Effector memory CD8-positive, alpha-beta T cell (primary cell): Measurements from ENCODE around the gene KRTCAP2.

Experiments
- ATAC-seq: fragments of 150-1000 bp; cut with Tn5 transposase; replicated peaks from 2 replicates; pipeline ENCODE4 v1.10.0; 2021; ENCODE audit warnings: mild to moderate bottlenecking, moderate library complexity
- DNase-seq, 3 experiments: peaks; one replicate each; pipeline ENCODE4 v3.0.0; 2021
- H3K27ac Mint-ChIP-seq, 2 donors: one replicate each; pipeline ENCODE4 v1.8.0; 2022; ENCODE audit warnings: mild to moderate bottlenecking in 2 of 2, mixed read lengths in 2 of 2, moderate library complexity in 2 of 2
- H3K27me3 Mint-ChIP-seq, 2 donors: one replicate each; pipeline ENCODE4 v1.8.0; 2022; ENCODE audit warnings: mixed read lengths in 2 of 2
- H3K36me3 Mint-ChIP-seq: one replicate; pipeline ENCODE4 v1.8.0; 2022; ENCODE audit warnings: mild to moderate bottlenecking, moderate library complexity, mixed read lengths; ENCODE audit not compliant: insufficient read depth
- H3K4me1 Mint-ChIP-seq, 2 donors: one replicate each; pipeline ENCODE4 v1.8.0; 2022; ENCODE audit warnings: low read depth in 2 of 2, mixed read lengths in 2 of 2
- H3K4me3 Mint-ChIP-seq, 2 donors: one replicate each; pipeline ENCODE4 v1.8.0; 2022; ENCODE audit warnings: mild to moderate bottlenecking in 2 of 2, mixed read lengths in 2 of 2, moderate library complexity in 2 of 2
- H3K9me3 Mint-ChIP-seq, 2 donors: one replicate each; pipeline ENCODE4 v1.8.0; 2022; ENCODE audit warnings: mixed read lengths in 2 of 2

KRTCAP2 gene

GRCh38 chr1:155184835-155185782 lies 12.0 kb upstream of the KRTCAP2 start:
- no peaks in the 10 kb centered on the region for H3K9me3 Mint-ChIP-seq
- H3K4me3 Mint-ChIP-seq = no peak overlapping the region
- H3K36me3 Mint-ChIP-seq = peaks cover 18% of the 10 kb centered on the region
- H3K4me1 Mint-ChIP-seq = peaks cover 2 to 4% of the 10 kb centered on the region in 2 donors
- ATAC-seq (peak; percentile 43), DNase-seq (no peak)
- H3K27me3 Mint-ChIP-seq = no peaks in the 10 kb centered on the region
- no peak overlapping the region for H3K27ac Mint-ChIP-seq

- Mint-ChIP-seq H3K27me3 (no peaks in the 10 kb centered on the region), H3K4me3 (no peak overlapping the region), H3K4me1 (peaks cover 2 to 4% of the 10 kb centered on the region in 2 donors), H3K36me3 (peaks cover 22% of the 10 kb centered on the region), H3K9me3 (no peaks in the 10 kb centered on the region), H3K27ac (no peak overlapping the region)
- DNase-seq = no peak
- no peak for ATAC-seq
These were observed 11.3 kb upstream of the KRTCAP2 start for GRCh38 chr1:155184351-155184811.

GRCh38 chr1:155183775-155184221 lies 10.7 kb upstream of the KRTCAP2 start:
- H3K27ac Mint-ChIP-seq = no peak overlapping the region
- H3K27me3 Mint-ChIP-seq = no peaks in the 10 kb centered on the region
- no peaks in the 10 kb centered on the region for H3K9me3 Mint-ChIP-seq
- H3K36me3 Mint-ChIP-seq = peaks cover 22% of the 10 kb centered on the region
- H3K4me1 Mint-ChIP-seq = peaks cover 2 to 4% of the 10 kb centered on the region in 2 donors
- H3K4me3 Mint-ChIP-seq = no peak overlapping the region
- DNase-seq (no peak), ATAC-seq (no peak)

GRCh38 chr1:155182052-155182550 lies 9.0 kb upstream of the KRTCAP2 start:
- ATAC-seq = no peak
- H3K9me3 Mint-ChIP-seq = no peaks in the 10 kb centered on the region
- no peak overlapping the region for H3K27ac Mint-ChIP-seq
- no peaks in the 10 kb centered on the region for H3K27me3 Mint-ChIP-seq
- no peak for DNase-seq
- H3K4me3 Mint-ChIP-seq = no peak overlapping the region
- H3K4me1 Mint-ChIP-seq = peaks cover 0 to 3% of the 10 kb centered on the region in 2 donors
- peaks cover 17% of the 10 kb centered on the region for H3K36me3 Mint-ChIP-seq

GRCh38 chr1:155181371-155182051 lies 8.4 kb upstream of the KRTCAP2 start:
- H3K27ac Mint-ChIP-seq = no peak overlapping the region
- DNase-seq (no peak), ATAC-seq (no peak)
- no peak overlapping the region for H3K4me3 Mint-ChIP-seq
- peaks cover 5 to 8% of the 10 kb centered on the region in 2 donors for H3K4me1 Mint-ChIP-seq
- H3K27me3 Mint-ChIP-seq = no peaks in the 10 kb centered on the region
- H3K9me3 Mint-ChIP-seq = no peaks in the 10 kb centered on the region
- H3K36me3 Mint-ChIP-seq = peaks cover 21% of the 10 kb centered on the region

- DNase-seq (no peak), ATAC-seq (no peak)
- H3K4me3 Mint-ChIP-seq = no peak overlapping the region
- peaks cover 21% of the 10 kb centered on the region for H3K36me3 Mint-ChIP-seq
- peaks cover 15 to 17% of the 10 kb centered on the region in 2 donors for H3K4me1 Mint-ChIP-seq
- peak overlapping the region in 1 of 2 donors; percentile 53 for H3K27ac Mint-ChIP-seq
- no peaks in the 10 kb centered on the region for H3K27me3 Mint-ChIP-seq
- H3K9me3 Mint-ChIP-seq = no peaks in the 10 kb centered on the region
These were observed 6.3 kb upstream of the KRTCAP2 start for GRCh38 chr1:155179112-155180031.

GRCh38 chr1:155178441-155179111 lies 5.5 kb upstream of the KRTCAP2 start:
- no peaks in the 10 kb centered on the region for H3K9me3 Mint-ChIP-seq
- H3K27me3 Mint-ChIP-seq = no peaks in the 10 kb centered on the region
- no peak for ATAC-seq
- H3K27ac Mint-ChIP-seq = no peak overlapping the region
- H3K36me3 Mint-ChIP-seq = peaks cover 21% of the 10 kb centered on the region
- H3K4me1 Mint-ChIP-seq = peaks cover 21 to 23% of the 10 kb centered on the region in 2 donors
- no peak overlapping the region for H3K4me3 Mint-ChIP-seq
- no peak for DNase-seq

GRCh38 chr1:155177918-155178281 lies 4.8 kb upstream of the KRTCAP2 start:
- H3K27ac Mint-ChIP-seq = peak overlapping the region in 1 of 2 donors; percentile 51
- DNase-seq = no peak
- no peaks in the 10 kb centered on the region for H3K9me3 Mint-ChIP-seq
- H3K27me3 Mint-ChIP-seq = no peaks in the 10 kb centered on the region
- H3K36me3 Mint-ChIP-seq = peaks cover 25% of the 10 kb centered on the region
- no peak for ATAC-seq
- no peak overlapping the region for H3K4me3 Mint-ChIP-seq
- peaks cover 27 to 30% of the 10 kb centered on the region in 2 donors for H3K4me1 Mint-ChIP-seq

GRCh38 chr1:155177192-155177917 lies 4.3 kb upstream of the KRTCAP2 start:
- ATAC-seq (no peak), DNase-seq (no peak)
- Mint-ChIP-seq H3K4me3 (no peak overlapping the region), H3K9me3 (no peaks in the 10 kb centered on the region), H3K27ac (peak overlapping the region in 1 of 2 donors; percentile 51), H3K4me1 (peaks cover 30 to 33% of the 10 kb centered on the region in 2 donors), H3K27me3 (no peaks in the 10 kb centered on the region), H3K36me3 (peaks cover 28% of the 10 kb centered on the region)

GRCh38 chr1:155176544-155177071 lies 3.5 kb upstream of the KRTCAP2 start:
- H3K36me3 Mint-ChIP-seq = peaks cover 35% of the 10 kb centered on the region
- peak; percentile 35 for ATAC-seq
- peak overlapping the region; percentile 39 to 54 for H3K4me3 Mint-ChIP-seq

GRCh38 chr1:155175927-155176371 lies 2.8 kb upstream of the KRTCAP2 start:
- H3K4me1 Mint-ChIP-seq = peaks cover 35 to 37% of the 10 kb centered on the region in 2 donors
- no peak overlapping the region for H3K27ac Mint-ChIP-seq
- H3K27me3 Mint-ChIP-seq = no peaks in the 10 kb centered on the region
- ATAC-seq = no peak
- H3K36me3 Mint-ChIP-seq = peaks cover 35% of the 10 kb centered on the region
- H3K9me3 Mint-ChIP-seq = no peaks in the 10 kb centered on the region
- DNase-seq = no peak
- H3K4me3 Mint-ChIP-seq = peak overlapping the region; percentile 39 to 54

More at GRCh38 chr1:155176544-155177071, 3.5 kb upstream of the KRTCAP2 start:
- Mint-ChIP-seq H3K27ac (no peak overlapping the region), H3K4me1 (peaks cover 35 to 37% of the 10 kb centered on the region in 2 donors), H3K9me3 (no peaks in the 10 kb centered on the region), H3K27me3 (no peaks in the 10 kb centered on the region)
- DNase-seq = peak; percentile 83 to 84 (median 83)
